Stimulated activated CD8-positive, alpha-beta memory T cell treated with anti-CD3 and anti-CD28 coated beads, Interleukin-15, amount 100 ng/mL, for 4 hours (primary cell): ENCODE data around the gene SIRT2.

Experiments
- DNase-seq, 2 donors: peaks; one replicate each; pipeline ENCODE4 v3.0.0-alpha.2; 2020; ENCODE audit warnings: low read depth in 2 of 2

The SIRT2 gene

DNA sequence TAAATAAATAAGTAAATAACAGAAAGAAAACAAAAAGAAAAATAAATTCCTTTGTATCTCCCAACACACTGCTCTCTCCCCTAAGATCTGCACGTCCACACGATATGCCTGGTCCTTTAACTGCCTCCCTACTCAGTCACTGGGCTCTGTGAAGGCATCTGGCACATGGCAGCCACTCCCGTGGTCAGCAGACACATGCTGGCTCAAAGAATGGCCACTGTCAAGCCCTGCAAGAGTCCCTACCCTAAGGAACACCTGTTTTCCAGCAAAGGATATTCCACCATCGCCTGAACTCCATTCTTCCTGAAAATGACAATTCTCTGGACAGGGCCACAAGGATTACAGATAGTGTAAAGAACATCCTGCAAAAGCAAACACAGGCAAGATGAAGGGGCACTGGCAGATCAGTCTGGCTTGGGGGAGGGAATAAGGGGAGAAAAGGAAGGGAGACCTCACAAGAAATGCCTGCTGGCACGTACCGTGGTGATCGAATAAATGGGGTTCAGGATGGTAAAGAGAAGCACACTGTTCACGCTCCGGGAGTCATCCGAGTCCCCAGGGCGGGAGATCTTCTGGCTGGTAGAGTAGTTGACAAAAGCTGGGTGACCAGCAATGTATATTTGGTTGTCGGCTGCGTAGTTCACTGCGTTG is 53.9 kb downstream of the SIRT2 start:
- DNase-seq = no peak

DNA sequence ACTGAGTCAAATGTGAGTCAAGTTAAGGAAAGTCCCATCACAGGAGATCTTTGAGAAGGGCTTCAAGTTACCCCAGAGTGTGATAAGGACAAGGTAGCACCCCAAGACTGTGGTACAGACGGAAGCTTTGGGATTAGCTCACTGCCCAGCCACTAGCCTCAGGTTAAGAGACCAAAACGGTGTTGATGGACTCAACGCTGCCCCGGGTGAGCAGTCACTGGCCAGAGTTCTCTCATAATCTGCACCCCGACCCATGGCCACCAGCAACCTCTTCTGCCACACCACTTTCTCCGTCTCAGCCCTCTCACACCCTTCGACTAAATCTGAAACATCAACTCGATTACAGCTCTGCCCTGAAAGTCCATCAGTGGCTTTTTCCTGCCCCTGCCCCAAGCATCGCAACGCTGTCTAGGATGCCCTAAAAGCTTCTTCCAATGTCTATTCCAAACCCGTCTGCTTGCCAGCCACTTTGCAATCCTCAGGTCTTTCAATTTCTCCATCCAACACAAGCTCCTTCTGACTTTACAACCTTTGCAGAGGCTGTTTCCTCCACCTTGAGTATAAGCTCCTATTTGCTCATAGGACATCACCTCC is 55.2 kb downstream of the SIRT2 start:
- no peak for DNase-seq

DNA sequence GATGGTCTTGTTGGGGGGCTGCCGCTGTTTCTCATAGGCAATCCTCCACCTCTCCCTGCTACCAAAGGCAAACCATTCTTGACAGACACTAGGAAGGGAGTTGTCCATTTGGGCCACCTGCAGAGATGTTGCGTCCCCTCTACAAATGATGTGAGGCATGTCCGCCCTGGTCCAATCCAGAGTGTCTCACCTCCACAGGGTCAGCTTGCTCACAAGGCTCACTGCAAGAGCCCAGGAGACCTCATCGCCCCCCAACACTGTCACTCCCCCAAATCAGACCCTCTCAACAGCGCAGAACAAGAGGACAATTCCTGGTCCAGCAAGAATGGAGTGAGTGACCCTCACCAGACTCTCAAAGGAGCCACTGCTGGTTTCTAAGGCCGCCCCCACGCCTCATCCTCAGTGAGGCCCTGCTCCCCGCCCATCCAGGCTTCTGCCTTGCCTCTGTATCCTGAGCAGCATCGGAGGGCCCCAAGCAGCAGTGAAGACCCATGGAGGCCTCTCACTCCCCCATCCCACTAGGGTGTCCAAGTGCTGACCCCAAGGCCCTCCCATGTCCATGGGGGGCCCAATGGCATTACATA is 56.2 kb downstream of the SIRT2 start:
- DNase-seq = no peak

DNA sequence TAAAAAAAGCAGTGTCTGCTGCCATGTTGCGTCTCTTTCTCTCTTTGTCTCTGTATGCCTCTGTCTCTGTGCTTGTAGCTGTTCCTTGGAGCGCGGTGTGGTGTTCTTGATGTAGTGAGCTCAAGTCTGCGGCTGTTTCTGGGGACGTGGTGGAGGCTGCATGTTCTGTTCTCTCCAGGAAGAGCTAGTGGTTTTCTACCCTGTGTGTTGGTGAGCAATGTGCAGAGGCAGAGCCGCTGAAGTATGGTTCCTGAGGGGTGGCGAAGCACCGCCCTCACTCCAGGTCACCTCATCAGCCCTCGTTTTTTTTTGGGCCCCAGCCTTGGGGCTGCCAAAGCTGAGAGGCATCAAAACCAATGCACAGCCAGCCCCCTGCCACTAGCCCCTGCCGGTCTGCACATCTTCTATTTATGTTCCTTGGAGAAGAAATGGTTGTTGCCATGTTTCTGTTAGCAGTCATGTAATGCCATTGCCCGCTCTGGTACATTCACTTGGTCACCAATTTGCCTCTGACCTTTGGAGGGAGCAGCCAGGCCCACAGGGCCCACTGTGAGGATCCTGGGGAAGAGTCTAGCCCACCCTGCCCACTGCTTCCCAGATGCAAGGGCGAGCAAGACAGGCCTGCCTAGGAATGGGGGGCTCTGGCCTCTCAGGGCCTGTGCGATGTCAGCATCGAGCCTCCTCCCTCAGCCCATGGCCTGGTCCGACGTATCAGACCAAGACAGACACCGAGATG is 56.8 kb downstream of the SIRT2 start:
- DNase-seq = no peak

DNA sequence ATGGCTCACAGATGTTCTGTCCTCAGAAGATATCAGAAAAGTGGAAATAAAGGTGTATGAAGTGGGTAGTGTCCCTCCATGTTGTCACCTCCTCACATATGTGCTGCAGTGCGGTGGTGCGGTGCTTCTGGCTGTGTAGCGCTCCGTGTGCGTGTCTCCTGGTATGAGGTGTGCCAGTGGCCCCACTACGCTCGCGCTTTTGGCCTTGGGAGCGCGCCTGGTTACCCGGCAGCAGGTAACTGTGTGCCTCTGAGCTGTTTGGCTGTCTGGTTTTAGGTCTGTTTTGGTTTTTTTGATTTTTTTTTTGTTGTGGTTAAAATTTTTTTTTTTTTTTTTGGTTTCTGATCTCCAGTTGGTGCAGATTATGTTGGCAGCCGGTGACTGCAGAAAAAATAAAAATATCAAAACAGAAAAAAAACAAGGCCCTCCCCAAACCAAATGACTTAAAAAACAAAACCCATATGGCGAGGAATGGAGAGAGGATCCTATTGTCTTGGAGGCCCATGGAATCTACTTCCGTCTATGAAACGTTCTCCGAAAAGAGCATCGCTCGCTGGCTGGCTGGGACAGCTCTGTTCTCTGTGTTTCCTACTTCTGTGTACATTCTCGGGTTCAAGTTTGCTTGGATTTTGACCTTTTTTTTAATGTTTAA is 57.5 kb downstream of the SIRT2 start:
- DNase-seq = no peak

DNA sequence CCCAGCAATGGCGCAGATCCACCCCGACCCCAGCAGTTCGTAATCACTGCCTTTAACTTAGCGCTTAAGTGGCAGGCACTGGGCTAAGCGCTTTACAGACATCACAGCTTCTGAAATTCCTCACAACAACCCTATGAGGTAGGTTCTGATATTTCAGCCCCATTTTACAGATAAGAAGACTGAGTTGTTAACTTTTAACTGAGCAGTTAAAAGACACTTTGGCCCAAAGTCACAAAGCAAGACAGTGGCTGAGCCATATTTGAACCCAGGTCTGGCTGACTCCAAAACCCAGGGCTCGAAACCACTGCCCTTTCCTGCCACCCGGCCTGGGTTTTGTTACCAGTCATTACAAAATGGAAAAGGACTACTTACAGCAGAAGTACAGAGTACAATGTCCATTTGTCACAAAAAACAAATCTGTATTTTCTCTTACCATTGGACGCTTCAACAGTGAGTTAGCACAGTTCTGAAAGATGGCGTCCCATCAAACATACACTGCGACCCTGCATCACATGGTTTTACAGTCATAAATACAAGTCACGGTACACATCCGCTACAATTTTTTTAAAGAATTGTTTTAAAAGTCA is 58.1 kb downstream of the SIRT2 start:
- DNase-seq = no peak

DNA sequence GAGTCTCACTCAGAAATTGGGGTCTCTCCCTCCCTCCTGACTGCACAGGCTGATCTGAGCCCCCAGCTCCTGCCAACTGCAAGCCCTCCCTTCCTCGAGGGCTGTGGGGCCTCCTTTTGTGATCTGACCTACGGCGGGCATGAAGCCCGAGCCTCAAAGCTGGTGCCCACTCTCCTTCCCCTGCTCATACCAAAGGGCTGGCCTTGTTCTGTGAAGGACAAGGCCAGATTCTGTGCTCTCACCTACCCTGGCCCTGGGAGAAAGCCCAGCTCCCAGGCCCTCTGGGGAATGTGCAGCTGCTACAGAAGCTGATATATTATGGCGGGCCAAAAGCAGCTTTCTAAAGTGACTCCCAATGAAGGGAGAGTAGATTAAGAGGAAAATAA is 58.8 kb downstream of the SIRT2 start:
- no peak for DNase-seq

DNA sequence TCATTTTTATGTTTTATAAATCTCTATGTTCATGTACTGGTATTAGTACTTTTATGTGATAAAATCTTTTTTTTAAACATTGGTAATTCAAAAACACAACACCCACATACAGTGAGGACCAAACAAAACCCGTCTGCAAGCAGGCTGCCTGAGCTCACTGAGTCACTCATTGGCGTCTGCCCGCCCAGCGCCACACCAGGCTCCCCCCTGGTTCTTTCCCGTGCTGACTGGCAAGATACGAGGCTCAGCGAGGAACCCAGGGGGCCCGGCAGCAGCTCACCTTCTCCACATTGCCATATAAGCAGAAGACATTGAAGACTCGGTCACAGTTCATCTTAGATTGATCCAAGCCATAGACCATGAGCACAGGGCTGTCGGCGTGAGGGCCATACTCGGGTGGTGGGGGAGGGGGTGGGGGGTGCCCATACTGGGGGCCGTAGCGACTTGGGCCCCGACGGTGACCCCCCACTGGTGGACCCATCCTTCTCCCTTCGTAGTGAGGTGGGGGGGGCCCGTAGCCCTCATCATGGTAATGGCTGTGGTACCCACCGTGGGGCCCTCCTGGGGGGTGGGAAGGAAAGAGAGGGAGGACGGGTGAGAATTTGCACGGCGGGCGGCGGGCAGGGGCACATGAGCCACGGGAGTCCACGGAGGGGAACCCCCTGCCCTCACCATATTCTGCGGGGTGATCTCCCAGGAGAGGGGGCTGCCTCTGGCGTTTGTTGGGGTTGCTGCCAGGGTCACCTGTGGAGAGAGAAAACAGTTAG is 59.4 kb downstream of the SIRT2 start:
- no peak for DNase-seq

DNA sequence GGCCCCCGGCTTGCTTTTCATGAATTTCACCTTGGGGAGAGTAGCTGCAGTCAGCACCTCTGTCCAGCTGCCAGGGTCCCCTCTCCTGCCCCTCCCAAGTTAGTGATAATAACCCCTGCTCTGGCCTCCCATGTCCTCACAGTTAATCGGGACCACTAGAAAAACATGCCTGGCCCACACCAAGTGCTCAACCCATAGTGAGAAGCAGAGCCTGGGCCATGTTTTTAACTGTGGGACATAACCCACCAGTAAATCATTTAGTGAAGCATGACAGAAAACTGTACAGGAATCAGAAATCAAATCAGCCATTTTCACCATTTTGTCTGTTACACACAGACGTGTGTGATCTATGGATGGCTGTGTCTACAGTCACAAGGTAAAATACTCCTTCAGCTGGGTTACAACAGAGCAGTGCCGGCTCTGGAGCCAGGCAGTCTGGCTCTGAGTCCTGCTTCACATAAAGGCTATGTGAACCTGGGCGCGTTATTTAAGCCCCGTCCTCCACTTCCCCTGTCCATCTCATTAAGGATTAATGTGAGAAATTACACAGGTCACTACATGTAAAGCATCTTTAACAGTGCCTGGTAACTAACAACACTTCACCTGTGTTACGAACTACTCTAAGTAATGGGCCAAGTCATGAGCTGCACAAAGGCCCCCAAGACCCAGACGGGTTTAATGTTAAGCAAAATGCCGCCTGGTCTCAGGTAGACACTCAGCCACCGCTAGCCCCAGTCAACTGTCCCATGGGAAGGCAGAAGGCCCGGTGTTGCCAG is 60.2 kb downstream of the SIRT2 start:
- no peak for DNase-seq

DNA sequence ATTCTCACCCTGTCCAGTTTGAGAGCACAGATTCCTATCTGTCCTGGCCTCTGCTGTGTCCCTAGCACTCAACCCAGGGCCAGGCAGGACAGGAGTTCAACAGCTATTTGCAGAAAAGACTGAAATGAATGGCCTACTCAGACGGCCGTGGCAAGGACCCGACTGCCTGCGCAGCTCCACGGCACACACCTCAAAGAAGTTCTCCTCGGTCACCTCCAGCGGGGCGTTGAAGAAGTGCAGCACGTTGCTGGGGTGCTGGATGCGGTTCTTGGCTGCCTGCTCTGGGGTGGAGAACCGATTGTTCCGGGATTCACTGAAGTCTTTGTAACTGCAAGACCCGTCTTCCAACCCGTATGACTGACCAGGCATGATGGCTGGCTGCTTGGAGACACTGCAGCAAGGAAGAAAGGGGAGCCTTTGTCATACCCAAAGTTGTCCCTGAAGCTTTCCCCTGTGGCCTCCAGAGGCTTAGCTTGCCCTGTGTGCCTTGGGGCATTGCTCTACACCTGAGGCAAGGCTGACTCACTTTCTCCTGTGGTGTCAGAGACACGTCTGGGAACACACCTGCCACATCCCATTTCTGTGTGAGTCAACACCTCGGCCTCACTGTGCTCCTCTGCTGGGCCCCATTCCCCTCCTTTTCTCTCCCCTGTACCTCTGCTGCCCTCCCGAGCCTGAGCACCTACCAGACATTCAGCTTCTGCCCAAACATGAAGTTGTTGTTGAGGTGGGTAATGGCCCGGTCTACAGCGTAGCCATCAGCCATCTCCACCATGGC is 61.0 kb downstream of the SIRT2 start:
- peak; percentile 21 to 65 for DNase-seq

DNA sequence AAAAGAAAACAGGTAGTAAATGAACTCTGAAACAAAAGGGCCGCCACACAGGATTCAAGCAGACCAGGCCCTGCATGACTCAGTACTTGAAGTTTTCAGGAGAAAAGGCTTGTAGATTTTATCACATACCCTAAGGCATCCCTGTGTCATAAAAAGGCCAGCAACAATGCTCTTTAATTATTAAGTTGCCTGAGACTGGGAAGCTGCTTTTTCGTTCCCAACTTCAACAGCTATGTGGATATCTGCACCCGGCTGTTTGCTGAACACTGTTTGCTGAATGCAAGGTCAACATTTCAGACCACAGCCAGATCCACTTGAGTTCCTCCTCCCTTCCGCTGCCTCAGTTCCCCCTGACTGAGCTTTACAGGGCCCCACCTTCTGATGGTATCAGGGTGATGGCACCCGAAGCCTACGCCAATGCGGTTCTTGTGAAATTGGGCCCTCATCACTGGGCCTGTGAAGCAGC is 61.7 kb downstream of the SIRT2 start:
- DNase-seq = no peak

DNA sequence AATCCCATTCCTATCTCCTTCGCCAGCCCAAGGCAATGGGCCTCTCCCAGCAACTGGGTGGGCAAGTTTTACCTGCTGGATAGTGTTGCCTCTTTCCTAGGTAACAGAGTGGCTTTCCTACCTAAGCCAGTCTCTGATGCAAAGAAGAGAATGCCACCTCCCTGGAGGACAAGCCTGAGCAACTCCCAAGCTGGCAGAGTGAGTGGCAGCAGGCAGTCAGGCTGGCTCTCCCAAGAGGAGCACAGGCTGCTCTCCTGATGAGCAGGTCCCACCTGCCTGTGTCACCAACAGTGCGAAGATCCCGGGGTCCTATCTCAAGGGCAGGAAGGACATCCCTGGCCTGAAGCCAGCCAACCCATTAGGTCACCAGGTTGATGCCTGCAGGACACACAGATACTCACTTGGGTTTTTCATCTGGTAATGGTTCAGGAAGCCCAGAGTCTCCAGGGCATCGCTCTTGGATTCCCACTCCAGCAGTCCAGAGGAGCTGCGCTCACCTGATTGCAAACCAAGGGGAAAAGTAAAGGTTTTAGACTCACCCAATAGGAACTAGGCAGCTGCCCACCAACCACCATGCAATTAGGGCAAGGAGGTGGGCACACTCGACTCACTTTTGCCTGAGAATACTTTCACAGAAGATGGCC is 62.3 kb downstream of the SIRT2 start:
- DNase-seq = no peak

DNA sequence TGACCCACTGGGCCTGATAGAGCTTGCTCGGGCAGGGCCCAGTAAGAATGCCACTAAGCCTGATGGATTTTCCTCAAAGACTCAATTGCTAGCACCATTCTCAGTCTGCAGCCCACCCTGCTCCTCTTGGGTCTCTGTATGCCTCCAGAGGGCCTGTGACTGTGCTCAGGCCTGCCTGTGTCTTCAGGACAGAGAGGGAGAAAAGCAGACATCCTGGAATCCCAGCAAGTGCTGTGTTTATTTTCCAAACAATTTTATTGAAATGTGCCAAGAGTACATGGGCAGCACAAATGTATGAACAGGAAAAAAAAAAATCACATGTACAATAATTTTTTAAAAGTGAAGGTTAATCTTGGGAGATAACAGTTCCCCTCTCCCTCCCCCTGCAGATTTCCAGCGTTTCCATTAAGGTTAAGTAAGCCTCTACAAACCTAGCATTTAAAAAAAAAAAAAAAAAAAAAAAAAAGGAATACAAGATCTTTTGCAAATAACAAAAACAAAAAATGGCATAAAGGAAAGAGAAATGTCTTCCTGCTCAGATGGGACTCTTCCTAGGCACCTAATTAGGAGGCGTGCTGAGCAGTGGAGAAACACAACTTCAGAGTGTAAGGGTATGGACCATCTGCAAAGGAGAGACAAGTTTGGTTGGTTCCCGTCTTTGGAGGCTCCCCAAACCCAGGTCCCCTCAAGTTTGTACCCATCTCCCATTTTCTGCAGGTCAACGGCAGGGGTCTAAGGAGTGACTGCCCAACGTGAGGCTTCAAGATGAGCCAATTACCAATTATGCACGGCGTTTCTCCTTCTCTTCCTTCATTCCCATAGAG is 63.0 kb downstream of the SIRT2 start:
- DNase-seq = no peak

DNA sequence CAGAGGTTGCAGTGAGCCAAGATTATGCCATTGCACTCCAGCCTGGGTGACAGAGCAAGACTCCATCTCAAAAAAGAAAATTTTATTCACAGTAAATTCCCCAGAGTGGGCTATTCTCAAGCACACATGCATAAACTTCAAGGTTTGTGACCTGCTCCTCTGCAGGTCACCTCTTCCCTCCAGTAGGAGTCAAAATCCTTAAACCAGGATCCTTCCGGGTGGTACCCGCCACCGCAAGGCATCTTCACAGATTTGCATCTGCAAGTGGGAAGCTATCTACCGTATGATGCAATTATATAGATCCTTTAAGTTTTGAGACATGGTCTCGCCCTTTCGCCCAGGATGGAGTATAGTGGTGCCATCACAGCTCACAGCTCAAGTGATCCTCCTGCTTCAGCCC is 64.8 kb downstream of the SIRT2 start:
- no peak for DNase-seq

DNA sequence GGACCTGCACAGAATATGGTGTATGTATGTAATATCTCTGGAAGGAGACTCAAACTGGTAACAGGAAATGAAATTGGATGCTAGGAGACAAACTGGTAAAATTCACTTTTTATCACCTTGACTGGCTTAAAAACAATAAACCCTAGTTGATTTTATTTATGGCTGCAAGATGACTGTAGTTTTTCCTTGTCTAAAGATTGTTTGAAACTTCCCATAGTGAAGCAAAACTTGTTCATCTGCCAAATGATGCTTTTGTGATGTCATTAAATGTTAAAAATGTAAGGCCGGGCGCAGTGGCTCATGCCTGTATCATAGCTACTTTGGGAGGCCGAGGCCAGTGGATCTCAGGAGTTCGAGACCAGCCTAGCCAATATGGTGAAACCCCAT is 65.3 kb downstream of the SIRT2 start:
- DNase-seq = no peak

DNA sequence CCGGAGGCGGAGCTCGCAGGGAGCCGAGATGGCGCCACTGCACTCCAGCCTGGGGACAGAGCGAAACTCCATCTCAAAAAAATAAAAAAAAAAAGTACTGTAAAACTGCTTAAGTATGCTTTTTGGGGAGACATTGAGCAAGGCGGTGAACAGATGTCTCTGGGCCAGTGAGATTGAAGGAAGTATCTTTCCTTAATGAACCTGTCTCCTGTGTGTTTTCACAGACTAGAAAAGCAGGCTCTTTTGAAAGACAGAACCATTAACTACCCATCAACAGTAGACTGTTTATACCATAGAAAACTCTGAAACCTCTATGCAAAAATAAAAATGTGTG is 66.4 kb downstream of the SIRT2 start:
- no peak for DNase-seq

DNA sequence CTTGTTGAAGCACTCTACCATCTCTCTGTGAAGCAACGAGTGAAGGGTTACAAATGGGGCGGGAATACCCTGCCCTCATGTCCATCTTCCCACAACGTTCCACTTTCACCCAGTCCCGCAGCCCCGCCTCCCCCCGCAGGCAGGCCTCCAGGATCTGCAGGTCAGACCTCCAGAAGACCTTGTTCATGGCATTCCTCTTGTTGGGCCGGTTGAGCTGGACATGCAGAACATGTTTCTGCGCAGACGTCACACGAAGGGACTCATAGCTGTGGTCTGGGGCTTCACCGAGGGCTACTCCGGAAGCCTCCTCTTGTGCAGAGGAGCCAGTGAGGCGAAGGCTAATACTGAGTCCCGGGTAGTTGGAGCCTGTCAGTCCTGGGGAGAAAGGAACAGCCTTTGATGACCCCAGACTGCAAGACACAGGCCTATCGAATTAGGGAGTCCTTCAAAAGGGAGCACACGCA is 68.2 kb downstream of the SIRT2 start:
- DNase-seq = no peak

DNA sequence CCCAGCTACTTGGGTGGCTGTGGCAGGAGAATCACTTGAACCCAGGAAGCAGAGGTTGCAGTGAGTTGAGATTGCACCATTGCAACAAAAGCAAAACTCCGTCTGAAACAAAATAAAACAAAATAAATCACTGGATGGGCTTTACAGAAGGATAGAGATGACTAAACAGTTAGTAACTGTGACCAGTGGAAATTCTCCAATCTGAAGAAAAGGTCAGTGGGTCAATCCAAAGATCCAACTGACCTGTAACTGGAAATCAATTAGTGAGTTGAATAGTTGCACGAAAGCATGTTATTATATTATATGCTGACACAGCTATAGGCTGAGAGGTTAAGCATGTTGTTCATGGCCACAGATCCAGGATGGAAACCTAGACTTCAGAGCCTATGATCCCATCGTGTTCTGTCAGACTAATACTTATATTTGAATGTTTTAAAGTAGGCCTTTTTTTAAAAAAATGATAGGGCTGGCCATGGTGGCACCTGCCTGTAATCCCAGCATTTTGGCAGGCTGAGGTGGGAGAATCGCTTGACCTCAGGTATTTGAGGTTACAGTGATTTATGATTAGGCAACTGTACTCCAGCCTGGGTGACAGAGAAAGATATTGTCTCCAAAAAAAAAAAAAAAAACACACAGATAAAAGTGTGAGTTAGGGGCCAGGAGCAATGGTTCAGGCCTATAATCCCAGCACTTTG is 69.2 kb downstream of the SIRT2 start:
- DNase-seq = no peak
